Left ventricle myocardium inferior (tissue), 1 donor: ENCODE results near the gene DOK7. TPM values are rescaled to one million over a fixed set of nuclear protein-coding genes. Genes with fewer than 3 reads are reported as not detected.

Experiments used
- DNase-seq: peaks from one replicate; pipeline ENCODE4 v3.0.0-alpha.2; 2020
- H3K27ac ChIP-seq: fragments of 200-600 bp; replicated peaks from 2 replicates; pipeline ENCODE4 v1.8.0; 2021
- H3K27me3 ChIP-seq: fragments of 200-600 bp; 2 replicates; pipeline ENCODE4 v1.8.0; 2021; ENCODE audit warnings: low read depth
- H3K36me3 ChIP-seq: fragments of 200-600 bp; 2 replicates; pipeline ENCODE4 v1.8.0; 2021
- H3K4me1 ChIP-seq: fragments of 200-600 bp; 2 replicates; pipeline ENCODE4 v1.8.0; 2021
- H3K4me3 ChIP-seq: fragments of 200-600 bp; 2 replicates; pipeline ENCODE4 v1.8.0; 2021; ENCODE audit warnings: mild to moderate bottlenecking, moderate library complexity
- H3K9me3 ChIP-seq: fragments of 200-600 bp; replicated peaks from 2 replicates; pipeline ENCODE4 v1.8.0; 2021
- CTCF ChIP-seq: fragments of 200-600 bp; IDR thresholded peaks from 2 replicates; pipeline ENCODE4 v1.8.0; 2021; ENCODE audit warnings: antibody characterized with exemption, mild to moderate bottlenecking, borderline replicate concordance
- intact Hi-C: fragments of 100-400 bp; cut with micrococcal nuclease; formaldehyde crosslinking; loops from one replicate; pipeline ENCODE4 v1.11.0; 2022
- total RNA-seq: library from RNA; stranded (reverse); fragmentation: NEBNext Ultra II Directional; extraction: Animal tissue kit (Norgen Biotek cat#: 25700); gene quantifications from one replicate; pipeline ENCODE4 v1.2.1, GENCODE V29; 2021
- donor health status: DM: no; HTN: yes; CAD: no; lungs with severe emphysema.

Gene DOK7
- total RNA-seq, 1 donor from 2014 or later, result 46.7 TPM

- DNase-seq, result no peak
- Histone ChIP-seq H3K27me3 (no peaks in the 10 kb centered on the region), H3K9me3 (no peaks in the 10 kb centered on the region), H3K36me3 (peaks cover 89% of the 10 kb centered on the region), H3K4me1 (peaks cover 4% of the 10 kb centered on the region), H3K4me3 (no peak overlapping the region), H3K27ac (no peak overlapping the region)
- intact Hi-C loops, result no loop called here
- no peak for TF ChIP-seq CTCF
Measured at GRCh38 chr4:3513807-3514206, 50.7 kb downstream of the DOK7 start.

DNA sequence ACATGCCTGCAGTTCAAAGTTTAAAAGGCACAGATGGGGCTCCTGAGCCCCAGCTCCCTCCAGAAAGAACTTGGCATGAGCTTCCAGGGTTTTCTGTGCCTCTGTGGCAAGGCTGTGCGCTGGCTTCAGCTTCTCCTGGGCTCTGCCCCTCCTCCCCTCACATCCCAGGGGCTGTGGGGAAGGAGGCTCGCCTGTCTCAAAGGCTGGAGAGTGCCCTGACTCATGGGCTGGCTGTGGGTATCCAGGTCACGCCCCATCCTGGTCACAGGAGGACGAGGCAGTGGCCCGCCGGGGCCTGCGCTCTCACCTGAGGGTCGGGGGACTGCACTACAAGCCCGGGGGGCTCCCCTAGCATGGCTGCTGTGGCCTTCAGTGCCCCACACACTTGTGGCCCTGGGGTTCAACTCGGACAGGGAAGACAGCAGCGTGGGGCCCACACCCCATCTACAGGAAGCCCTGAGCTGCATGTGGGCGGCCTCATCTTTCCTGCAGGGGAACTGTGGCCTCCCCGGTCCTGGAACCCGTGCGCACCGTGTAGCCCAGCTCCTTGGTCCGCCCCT, 51.2 kb downstream of the DOK7 start:
- H3K36me3 ChIP-seq, result peaks cover 91% of the 10 kb centered on the region
- no peak for TF ChIP-seq CTCF
- no peak overlapping the region for H3K4me3 ChIP-seq
- intact Hi-C loops, result no loop called here
- DNase-seq, result no peak
- H3K27me3 ChIP-seq, result no peaks in the 10 kb centered on the region
- H3K4me1 ChIP-seq, result peaks cover 3% of the 10 kb centered on the region
- peak overlapping the region; percentile 4 for H3K27ac ChIP-seq
- no peaks in the 10 kb centered on the region for H3K9me3 ChIP-seq

DNA sequence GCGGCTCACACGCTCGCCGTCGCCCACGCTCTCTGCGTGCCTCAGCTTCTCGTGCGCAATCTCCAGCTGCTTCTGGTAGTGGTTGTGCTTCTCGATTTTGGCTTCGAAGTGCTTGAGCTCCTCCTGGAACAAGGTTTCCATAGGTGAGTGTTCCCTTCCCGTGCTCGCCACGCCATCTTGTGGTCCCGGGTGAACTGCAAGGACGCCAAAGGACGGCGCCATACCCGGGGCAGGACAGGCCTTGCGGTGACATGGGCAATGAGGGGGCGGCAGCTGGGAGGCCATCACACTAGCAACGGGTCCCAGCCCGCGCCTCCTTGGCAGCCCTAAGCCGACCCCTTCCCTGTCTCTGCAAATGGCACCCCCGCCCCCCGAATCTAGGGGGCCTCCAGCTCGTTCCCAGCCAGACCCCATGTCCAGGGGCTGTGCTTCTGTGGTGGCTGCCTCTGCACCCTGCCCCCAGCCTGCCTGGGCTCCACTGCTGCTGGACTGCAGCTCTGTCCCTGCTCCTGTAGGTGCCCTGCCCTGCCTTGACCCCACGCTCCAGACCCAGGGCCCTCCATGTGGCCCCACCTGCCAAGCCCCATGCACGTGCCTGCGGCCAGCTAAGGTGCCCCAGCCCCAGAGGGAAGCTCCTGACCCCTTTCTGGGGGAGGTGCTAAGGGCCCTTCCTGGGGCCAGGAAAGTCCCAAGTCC, 51.8 kb downstream of the DOK7 start:
- DNase-seq, result peak; percentile 22
- H3K9me3 ChIP-seq, result no peaks in the 10 kb centered on the region
- peak overlapping the region; percentile 4 for H3K27ac ChIP-seq
- intact Hi-C loops, result no loop called here
- H3K36me3 ChIP-seq, result peaks cover 94% of the 10 kb centered on the region
- TF ChIP-seq CTCF, result peak; percentile 55
- peaks cover 3% of the 10 kb centered on the region for H3K4me1 ChIP-seq
- no peak overlapping the region for H3K4me3 ChIP-seq
- H3K27me3 ChIP-seq, result no peaks in the 10 kb centered on the region

- Histone ChIP-seq H3K4me3 (no peak overlapping the region), H3K36me3 (peaks cover 94% of the 10 kb centered on the region), H3K27me3 (no peaks in the 10 kb centered on the region), H3K27ac (no peak overlapping the region), H3K4me1 (peaks cover 3% of the 10 kb centered on the region), H3K9me3 (no peaks in the 10 kb centered on the region)
- intact Hi-C loops, result no loop called here
- peak; percentile 7 for DNase-seq
- TF ChIP-seq CTCF, result no peak
Measured at GRCh38 chr4:3515646-3516045, 52.5 kb downstream of the DOK7 start.

DNA sequence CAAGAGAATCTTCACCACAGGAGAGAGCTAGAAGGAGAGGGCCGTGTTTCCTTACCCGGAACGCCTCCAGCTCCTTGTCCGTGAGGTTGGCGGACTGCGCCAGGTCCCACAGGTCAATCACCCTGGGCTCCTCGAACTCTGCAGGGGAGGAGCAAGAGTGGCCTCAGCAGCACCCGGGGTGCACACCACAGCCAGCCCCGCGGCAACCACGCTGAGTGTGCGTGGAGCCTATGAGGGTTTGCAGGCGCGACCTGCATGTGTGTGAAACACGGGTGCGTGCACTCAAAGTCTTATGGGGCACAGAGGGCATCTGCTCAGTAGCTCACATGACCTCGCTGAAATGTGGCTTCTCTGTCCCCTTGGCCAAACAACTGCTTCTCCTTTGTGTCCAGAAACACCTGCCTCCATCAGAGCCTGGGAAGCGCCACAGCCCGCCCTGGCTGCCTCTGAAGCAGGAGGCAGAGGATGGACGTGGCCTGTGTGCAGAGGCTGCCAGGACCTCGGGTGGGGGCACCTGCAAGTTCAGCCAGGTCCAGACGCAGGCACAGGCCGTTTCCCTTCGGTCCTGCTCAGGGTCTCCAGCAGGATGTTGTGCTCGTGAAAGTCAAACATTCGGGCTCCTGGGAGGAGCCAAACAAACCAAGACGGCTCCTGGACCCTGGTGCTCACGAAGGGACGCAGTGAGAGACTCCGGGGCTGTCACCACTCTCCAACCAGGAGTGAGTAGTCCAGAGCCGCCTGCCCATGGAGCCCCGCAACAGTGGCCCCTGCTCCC, 53.1 kb downstream of the DOK7 start:
- no peak for TF ChIP-seq CTCF
- H3K27me3 ChIP-seq, result no peaks in the 10 kb centered on the region
- intact Hi-C loops, result no loop called here
- peak; percentile 7 for DNase-seq
- H3K27ac ChIP-seq, result no peak overlapping the region
- no peaks in the 10 kb centered on the region for H3K9me3 ChIP-seq
- H3K4me3 ChIP-seq, result no peak overlapping the region
- H3K4me1 ChIP-seq, result peaks cover 3% of the 10 kb centered on the region
- H3K36me3 ChIP-seq, result peaks cover 95% of the 10 kb centered on the region
